A549 (cell line): ENCODE measurements around the gene PTP4A2. TPM values are rescaled to one million over a fixed set of nuclear protein-coding genes. Genes with fewer than 3 reads are reported as not detected.

Source experiments
- ATAC-seq, 2 experiments: fragments of 200-7000 bp in 1 of 2; fragments of >200 bp in 1 of 2; cut with Nextera tagmentation in 1 of 2; cut with Tn5 transposase in 1 of 2; 3 replicates each; pipeline versions ENCODE4 v1.8.0 to v1.9.1; 2018 to 2020; ENCODE audit warnings: mild to moderate bottlenecking in 1 of 2, moderate library complexity in 1 of 2
- CTCF ChIA-PET: fragments of 300-600 bp; sonication (Branson Sonifier 250); formaldehyde crosslinking; extraction: SDS; loops from one replicate; lab custom pipeline; 2021; ENCODE audit warnings: antibody characterized with exemption, inconsistent platforms; lab: Yijun Ruan, JAX
- POLR2A ChIA-PET: fragments of 350-600 bp; formaldehyde crosslinking; extraction: SDS; loops from one replicate; lab custom pipeline; 2021; ENCODE audit warnings: antibody characterized with exemption, inconsistent platforms; lab: Yijun Ruan, JAX
- DNase-seq, 2 experiments: peaks; one replicate each; pipeline versions ENCODE4 v3.0.0 to v3.0.0-alpha.2; 2011 to 2016; ENCODE audit warnings: low read depth in 1 of 2, low spot score in 1 of 2
- FAIRE-seq: peaks from 2 replicates; lab custom pipeline; 2011; peaks lifted over from hg19 to GRCh38; lab: Jason Lieb, UNC
- H3K27ac ChIP-seq, 2 experiments: fragments of >200 bp; sonication (Bioruptor Twin); formaldehyde crosslinking; 3 replicates each; pipeline ENCODE4 v1.5.1; 2016 to 2017
- H3K4me1 ChIP-seq: fragments of >200 bp; sonication (Bioruptor Twin); formaldehyde crosslinking; 3 replicates; pipeline ENCODE4 v1.6.1; 2016
- H3K4me2 ChIP-seq: fragments of >200 bp; sonication (Bioruptor Twin); formaldehyde crosslinking; 3 replicates; pipeline ENCODE4 v1.6.1; 2016
- H3K4me3 ChIP-seq: fragments of >200 bp; sonication (Bioruptor Twin); formaldehyde crosslinking; 3 replicates; pipeline ENCODE4 v1.5.1; 2016
- H3K9me3 ChIP-seq: fragments of >200 bp; sonication (Bioruptor Twin); formaldehyde crosslinking; 3 replicates; pipeline ENCODE4 v1.6.1; 2016
- ATOH8 ChIP-seq: fragments of 250-450 bp; sonication (Bioruptor Pico); IDR thresholded peaks from 2 replicates; pipeline ENCODE4 v1.5.0; 2020; ENCODE audit warnings: low read depth, mild to moderate bottlenecking, moderate library complexity
- BCL3 ChIP-seq: fragments of >200 bp; sonication (Bioruptor Twin); formaldehyde crosslinking; IDR thresholded peaks from 3 replicates; pipeline ENCODE4 v1.6.1; 2016
- BHLHE40 ChIP-seq: IDR thresholded peaks from 2 replicates; pipeline ENCODE4 v1.6.1; 2012; ENCODE audit warnings: low read depth, low read length, inconsistent platforms
- CTCF ChIP-seq: fragments of >200 bp; sonication (Bioruptor Twin); formaldehyde crosslinking; IDR thresholded peaks from 3 replicates; pipeline ENCODE4 v1.5.1; 2016
- E2F6 ChIP-seq: IDR thresholded peaks from 2 replicates; pipeline ENCODE4 v1.6.1; 2012; ENCODE audit warnings: low read depth, borderline replicate concordance
- EHMT2 ChIP-seq: fragments of 200-600 bp; sonication (generic); IDR thresholded peaks from 2 replicates; pipeline ENCODE4 v1.6.1; 2016; ENCODE audit warnings: antibody characterized with exemption, low read depth, mild to moderate bottlenecking, moderate library complexity
- FOSL2 ChIP-seq, 2 experiments: fragments of 450-650 bp in 1 of 2; fragments of >200 bp in 1 of 2; sonication (Bioruptor Twin) in 1 of 2; formaldehyde crosslinking; IDR thresholded peaks; 2 replicates each; pipeline versions ENCODE4 v1.5.0 to v1.6.1; 2016 to 2020; ENCODE audit warnings: mild to moderate bottlenecking in 1 of 2, moderate library complexity in 1 of 2
- HOXB13 ChIP-seq: fragments of 250-450 bp; sonication (Bioruptor Pico); IDR thresholded peaks from 2 replicates; pipeline ENCODE4 v1.5.0; 2020; ENCODE audit warnings: low read depth, mild to moderate bottlenecking, moderate library complexity
- JUN ChIP-seq, 2 experiments: fragments of >200 bp; sonication (Bioruptor Twin); formaldehyde crosslinking; IDR thresholded peaks; 2 replicates in 1 of 2; 3 replicates in 1 of 2; pipeline ENCODE4 v1.6.1; 2016 to 2017
- MAZ ChIP-seq: fragments of 150-350 bp; IDR thresholded peaks from 2 replicates; pipeline ENCODE4 v1.6.1; 2014; ENCODE audit warnings: antibody characterized with exemption, low read depth, low read length, borderline replicate concordance
- MYC ChIP-seq: IDR thresholded peaks from 2 replicates; pipeline ENCODE4 v1.6.1; 2012; ENCODE audit warnings: mild to moderate bottlenecking, inconsistent platforms, low read length, improper control_type of control experiment, borderline replicate concordance
- NFE2L2 ChIP-seq: fragments of 150-350 bp; conservative IDR thresholded peaks from 2 replicates; pipeline ENCODE4 v1.6.1; 2014; ENCODE audit warnings: low read length
- NPAS2 ChIP-seq: fragments of 250-450 bp; sonication (Bioruptor Pico); IDR thresholded peaks from 2 replicates; pipeline ENCODE4 v1.8.0; 2022; ENCODE audit warnings: mild to moderate bottlenecking, moderate library complexity, borderline replicate concordance
- PHF8 ChIP-seq: fragments of 200-600 bp; sonication (generic); IDR thresholded peaks from 2 replicates; pipeline ENCODE4 v1.6.1; 2016; ENCODE audit warnings: low read depth, mild to moderate bottlenecking, antibody characterized with exemption, moderate library complexity, borderline replicate concordance
- RAD21 ChIP-seq, 2 experiments: fragments of >200 bp in 1 of 2; sonication (Bioruptor Twin) in 1 of 2; formaldehyde crosslinking in 1 of 2; IDR thresholded peaks in 1 of 2; conservative IDR thresholded peaks in 1 of 2; 2 replicates in 1 of 2; 3 replicates in 1 of 2; pipeline ENCODE4 v1.6.1; 2012 to 2018; ENCODE audit warnings: inconsistent platforms in 1 of 2
- RARB ChIP-seq: fragments of 250-450 bp; sonication (Bioruptor Pico); IDR thresholded peaks from 2 replicates; pipeline ENCODE4 v1.8.0; 2021; ENCODE audit warnings: mild to moderate bottlenecking, moderate library complexity
- RCOR1 ChIP-seq: fragments of 150-350 bp; IDR thresholded peaks from 2 replicates; pipeline ENCODE4 v1.6.1; 2014; ENCODE audit warnings: antibody characterized with exemption, low read length, low read depth
- REST ChIP-seq: fragments of 200-600 bp; sonication (generic); IDR thresholded peaks from 2 replicates; pipeline ENCODE4 v1.6.1; 2016; ENCODE audit warnings: antibody characterized with exemption, mild to moderate bottlenecking, moderate library complexity
- RNF2 ChIP-seq: fragments of 200-600 bp; sonication (generic); IDR thresholded peaks from 2 replicates; pipeline ENCODE4 v1.6.1; 2016; ENCODE audit warnings: low read depth, mild to moderate bottlenecking, antibody characterized with exemption, moderate library complexity, borderline replicate concordance
- WGBS: methylation state at CpG from one replicate; pipeline ENCODE4 v1.1.6; 2017; ENCODE audit errors: missing lambda C conversion rate; 5-methylcytosine and 5-hydroxymethylcytosine counted together
- polyA plus RNA-seq, 4 experiments: library from polyadenylated mRNA; depleted of rRNA in 3 of 4; stranded (reverse); fragments of >200 nt; fragmentation: RNase III in 1 of 4; extraction: RNeasy Plus Mini Kit Qiagen cat#74134 plus additional on column Dnase treatment in 1 of 4; gene quantifications; 2 replicates in 3 of 4; 3 replicates in 1 of 4; pipeline ENCODE4 v1.2.3, GENCODE V29; 2011 to 2017
- TF ChIP-seq, protein P1 (sequence below): IDR thresholded peaks from 2 replicates; pipeline ENCODE4 v1.6.1; 2012

PTP4A2 gene
- polyA plus RNA-seq, 2 of the 4 experiments (the other 2 are of a cell fraction) = 234 to 563 TPM

GRCh38 chr1:31923901-31924535 lies 14.2 kb downstream of the PTP4A2 start:
- no peak overlapping the region for H3K4me3 ChIP-seq
- no peaks in the 10 kb centered on the region for H3K9me3 ChIP-seq
- ATAC-seq (0 out of 6 replicates have a peak, but pooled peaks of 1 of the 2 experiments have one; percentile 23), FAIRE-seq (no peak), DNase-seq (no peak)
- peak overlapping the region; percentile 5 to 15; a peak in 1 of 6 replicates for H3K27ac ChIP-seq
- peaks cover 80% of the 10 kb centered on the region for H3K4me1 ChIP-seq
- WGBS = 44% methylated on average over 2 of the region's 2 CpGs
- TF ChIP-seq NFE2L2 (no peak), RARB (no peak), RAD21 (conservative IDR thresholded peaks at IDR 0.05 in 1 of 2, IDR thresholded peaks at IDR 0.05 in 1 of 2) (no peak), MAZ (no peak), RNF2 (no peak), EHMT2 (no peak), NPAS2 (no peak), BHLHE40 (no peak), ATOH8 (CRISPR knock-in tag) (no peak), MYC (no peak), HOXB13 (CRISPR knock-in tag) (no peak), PHF8 (no peak), BCL3 (no peak), CTCF (no peak), E2F6 (no peak), RCOR1 (no peak), FOSL2 (IDR thresholded peaks at IDR 0.05) (no peak), FOSL2 (CRISPR knock-in tag; IDR thresholded peaks at IDR 0.05) (no peak), REST (no peak), JUN (IDR thresholded peaks at IDR 0.05) (no peak)
- TF ChIP-seq, protein P1, sequence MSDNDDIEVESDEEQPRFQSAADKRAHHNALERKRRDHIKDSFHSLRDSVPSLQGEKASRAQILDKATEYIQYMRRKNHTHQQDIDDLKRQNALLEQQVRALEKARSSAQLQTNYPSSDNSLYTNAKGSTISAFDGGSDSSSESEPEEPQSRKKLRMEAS = no peak
- ChIA-PET POLR2A (interaction anchor here (1.0 kb wide), 1 partner anchor 32 kb away, joined by 4 read pairs; no protein-coding TSS in a partner anchor), CTCF (interaction anchor here (0.8 to 1.6 kb wide), 4 partner anchors 10 to 135 kb away, joined by 3 to 4 read pairs (median 4); no protein-coding TSS in a partner anchor)
- peak overlapping the region; percentile 60 for H3K4me2 ChIP-seq
